HG03558 (cell line): ENCODE measurements around the gene MTRF1.

ENCODE experiments used
- ATAC-seq: cut with Tn5 transposase; IDR thresholded peaks from one replicate; pipeline ENCODE4 v1.9.1; 2021; ENCODE audit warnings: moderate number of reproducible peaks; ENCODE audit not compliant: unreplicated experiment; ENCODE audit errors: extremely low read depth

MTRF1 gene, protein sequence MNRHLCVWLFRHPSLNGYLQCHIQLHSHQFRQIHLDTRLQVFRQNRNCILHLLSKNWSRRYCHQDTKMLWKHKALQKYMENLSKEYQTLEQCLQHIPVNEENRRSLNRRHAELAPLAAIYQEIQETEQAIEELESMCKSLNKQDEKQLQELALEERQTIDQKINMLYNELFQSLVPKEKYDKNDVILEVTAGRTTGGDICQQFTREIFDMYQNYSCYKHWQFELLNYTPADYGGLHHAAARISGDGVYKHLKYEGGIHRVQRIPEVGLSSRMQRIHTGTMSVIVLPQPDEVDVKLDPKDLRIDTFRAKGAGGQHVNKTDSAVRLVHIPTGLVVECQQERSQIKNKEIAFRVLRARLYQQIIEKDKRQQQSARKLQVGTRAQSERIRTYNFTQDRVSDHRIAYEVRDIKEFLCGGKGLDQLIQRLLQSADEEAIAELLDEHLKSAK

DNA sequence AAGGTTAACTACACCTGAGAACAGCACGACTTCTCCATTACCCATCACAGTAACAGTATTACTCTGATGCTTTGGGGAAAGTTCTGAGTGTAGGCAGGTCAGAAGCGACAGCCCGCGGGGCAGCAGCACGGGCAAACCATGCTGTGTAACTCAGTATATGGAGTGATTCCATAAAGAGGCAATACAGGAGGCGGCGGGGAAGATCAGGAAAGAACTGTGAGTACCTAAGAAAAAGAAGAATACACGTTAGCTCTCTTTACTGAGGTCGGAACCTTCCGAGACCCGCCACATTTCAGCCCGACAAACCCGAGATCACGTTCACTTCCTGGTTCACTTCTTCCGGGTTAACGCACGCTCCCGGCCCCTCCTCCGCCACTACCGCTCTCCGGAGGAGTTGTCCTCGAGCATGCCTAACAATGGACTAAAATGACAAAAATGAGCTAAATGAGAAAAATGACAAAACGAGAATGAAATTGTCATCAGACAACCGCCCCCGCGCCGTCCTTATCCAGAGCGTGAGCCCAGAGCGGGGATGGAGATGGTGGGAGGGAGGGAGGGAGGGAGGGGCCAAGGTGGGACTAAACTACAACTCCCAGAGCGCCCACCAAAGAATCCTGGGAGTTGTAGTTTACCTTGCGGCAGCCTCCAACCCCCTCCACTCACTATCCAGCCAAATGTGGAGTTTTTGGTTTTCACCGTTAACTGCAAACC lies at the start of gene MTRF1:
TSS of gene MTRF1 (minus strand) at position 316 of the 711 bp plus-strand sequence. CDS start 2,669 bp downstream, outside the sequence.
- ATAC-seq = peak; percentile 58

DNA sequence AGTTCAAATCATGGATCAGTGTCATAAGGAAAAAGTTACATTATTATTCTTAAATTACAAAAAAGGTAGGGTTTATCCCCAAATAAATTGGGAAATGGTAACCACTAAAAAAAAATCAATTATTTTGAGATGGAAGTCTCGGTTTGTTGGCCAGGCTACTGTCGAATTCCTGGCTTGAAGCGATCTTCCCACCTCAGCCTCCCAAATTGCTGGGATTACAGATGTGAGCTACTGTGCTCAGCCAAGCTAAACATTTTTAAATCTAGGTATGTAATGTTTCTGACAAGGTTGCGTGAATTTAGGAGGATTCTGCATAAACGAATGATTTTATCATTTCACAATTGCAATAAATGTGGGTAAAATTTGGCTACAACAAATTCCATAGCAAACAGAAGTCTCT lies 49.7 kb upstream of the MTRF1 start:
- ATAC-seq = no peak

DNA sequence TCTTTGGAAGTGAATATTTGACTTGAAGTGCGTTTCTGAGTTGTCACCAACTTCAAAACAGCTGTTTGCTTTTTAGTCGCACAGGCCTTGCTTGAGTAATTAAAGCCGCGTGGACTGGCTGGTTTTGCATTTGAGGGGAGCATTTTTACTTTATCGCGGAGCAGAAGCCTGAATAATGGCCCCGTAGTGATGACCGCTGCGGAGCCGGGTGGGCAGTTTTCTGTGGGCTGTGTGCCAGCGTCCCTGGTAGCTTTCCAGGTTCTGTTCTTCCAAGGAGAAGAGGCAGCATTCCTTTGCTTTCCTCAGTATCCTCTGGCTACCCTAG lies 48.8 kb upstream of the MTRF1 start:
- ATAC-seq = no peak

DNA sequence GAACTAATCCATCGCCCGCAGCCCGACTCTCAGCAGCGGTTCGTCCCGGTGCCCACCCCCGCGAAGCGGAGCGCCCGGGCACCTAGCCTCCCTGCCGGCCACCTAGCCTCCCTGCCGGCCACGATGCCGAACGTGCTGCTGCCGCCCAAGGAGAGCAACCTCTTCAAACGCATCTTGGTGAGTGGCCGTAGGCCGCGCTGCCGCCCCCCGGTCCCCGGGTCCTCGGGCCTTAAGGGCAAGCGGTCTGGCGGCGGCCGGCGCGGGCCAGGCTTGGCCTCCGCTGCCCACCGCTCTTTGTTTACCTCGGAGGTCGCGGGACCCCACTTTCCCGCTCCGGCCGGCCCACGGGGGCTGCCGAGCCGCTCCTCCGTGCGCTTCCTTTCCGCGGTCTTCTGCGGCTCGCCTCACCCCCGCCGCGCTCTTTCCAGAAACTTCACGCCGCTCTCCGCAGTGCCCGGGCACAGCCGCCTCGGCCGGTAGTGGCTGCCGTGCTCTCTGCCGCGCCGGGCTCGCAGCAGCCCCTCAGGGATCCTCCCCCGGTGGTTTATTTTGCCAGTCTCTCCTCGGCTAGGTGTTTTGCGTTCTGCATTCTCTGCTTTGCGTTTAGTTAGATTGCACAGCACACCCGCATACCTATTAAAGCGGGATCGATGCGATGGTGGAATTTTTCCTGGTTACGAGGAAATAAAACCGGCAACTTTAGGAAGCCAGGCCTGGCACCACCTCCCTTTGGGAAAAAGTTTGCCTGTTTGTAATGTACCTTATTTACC lies 48.2 kb upstream of the MTRF1 start:
- peak; percentile 26 for ATAC-seq

DNA sequence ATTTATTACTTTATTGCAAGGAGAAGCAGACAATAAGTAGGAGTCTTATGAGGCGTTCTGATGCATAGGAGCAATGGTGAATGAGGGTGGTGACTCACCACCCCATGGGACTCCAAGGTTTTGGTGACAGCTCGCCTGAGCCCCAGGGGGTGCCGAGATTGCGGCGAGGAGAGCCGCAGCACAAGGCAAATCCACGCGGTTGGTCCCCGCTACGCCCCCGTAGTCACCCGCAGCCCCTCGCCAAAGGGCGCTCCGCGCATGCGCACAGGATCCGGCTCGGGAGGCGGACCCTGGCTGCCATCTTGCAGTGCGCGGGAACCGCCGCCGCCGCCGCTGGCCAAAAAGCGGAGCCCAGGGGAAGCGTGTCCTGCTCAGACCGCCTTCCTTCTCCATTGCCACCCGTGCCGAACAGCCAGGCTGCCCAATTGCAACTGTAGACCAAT lies 47.6 kb upstream of the MTRF1 start, which contains the start of gene NAA16:
TSS of gene NAA16 (plus strand) at position 305 of the 443 bp plus-strand sequence. CDS start 262 bp downstream, outside the sequence.
- peak; percentile 61 for ATAC-seq

DNA sequence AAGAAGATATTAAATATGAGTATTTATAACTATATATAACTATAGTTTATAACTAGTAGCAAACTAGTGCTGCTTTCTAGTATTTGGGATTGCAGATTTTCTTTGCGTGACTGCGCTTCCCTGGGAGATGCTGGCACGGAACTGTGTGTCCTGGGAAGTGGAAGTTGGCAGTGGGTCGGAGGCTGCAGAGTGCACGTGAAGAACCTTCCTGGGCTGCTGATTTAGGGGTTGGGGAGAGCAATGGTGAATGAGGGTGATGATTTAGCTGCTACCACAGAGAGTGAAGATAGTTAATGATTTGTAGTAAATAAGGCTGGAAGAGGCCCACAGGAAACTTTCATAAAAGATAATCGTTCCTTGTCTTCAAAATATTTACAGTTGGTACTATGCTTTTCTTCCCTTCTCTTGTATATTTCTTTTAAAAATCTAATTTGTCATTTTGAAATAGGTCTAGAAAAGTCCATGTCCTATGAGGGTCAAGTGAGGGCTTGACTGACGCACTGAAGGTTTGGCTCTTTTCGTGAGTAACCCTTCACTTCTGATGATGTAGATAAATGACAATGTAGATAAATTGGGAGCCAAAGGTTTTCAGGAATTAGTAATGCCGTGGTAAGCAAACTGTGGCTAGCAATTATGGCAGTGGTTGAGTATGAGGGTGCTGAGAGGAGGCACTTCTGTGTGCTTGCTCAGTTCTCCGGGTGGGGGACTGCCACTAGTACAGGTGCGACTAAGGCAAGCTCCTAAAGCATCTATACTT lies 44.7 kb upstream of the MTRF1 start:
- no peak for ATAC-seq

DNA sequence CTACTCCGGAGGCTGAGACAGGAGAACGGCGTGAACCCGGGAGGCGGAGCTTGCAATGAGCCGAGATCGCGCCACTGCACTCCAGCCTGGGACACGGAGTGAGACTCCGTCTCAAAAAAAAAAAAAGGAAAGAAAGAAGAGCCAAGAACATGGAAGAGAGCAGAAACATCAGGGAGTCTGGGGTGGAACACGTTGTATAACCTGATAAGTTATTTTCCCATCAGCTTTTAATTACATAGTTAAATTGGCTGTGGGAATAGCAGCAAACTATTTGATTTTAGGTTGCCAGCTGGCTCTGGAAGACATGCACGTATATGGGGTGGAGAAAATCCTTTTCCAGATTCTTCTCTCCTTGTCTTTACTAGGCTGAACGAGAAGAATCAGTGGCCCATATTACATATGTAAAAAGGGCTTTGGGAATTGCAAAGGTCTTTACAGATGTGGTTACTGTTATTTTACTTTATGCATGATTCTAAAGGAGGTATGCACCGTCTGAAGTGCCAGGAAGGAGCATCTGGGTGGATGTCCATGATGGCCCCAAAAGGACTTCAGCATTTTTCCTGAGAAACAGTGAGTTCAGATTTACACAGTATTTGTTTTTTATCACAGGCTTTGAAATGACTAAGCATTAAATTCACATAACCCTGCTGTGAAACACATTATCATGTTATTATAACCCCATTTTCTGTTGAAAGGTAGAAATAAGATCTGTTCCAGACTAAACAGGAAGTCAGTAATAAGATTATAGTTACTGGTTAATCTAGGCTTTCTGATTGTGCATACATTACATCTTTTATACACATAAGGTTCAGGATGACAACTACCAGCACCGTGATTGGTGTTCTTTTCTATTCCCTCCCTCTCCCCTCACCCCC lies 43.1 kb upstream of the MTRF1 start:
- no peak for ATAC-seq

DNA sequence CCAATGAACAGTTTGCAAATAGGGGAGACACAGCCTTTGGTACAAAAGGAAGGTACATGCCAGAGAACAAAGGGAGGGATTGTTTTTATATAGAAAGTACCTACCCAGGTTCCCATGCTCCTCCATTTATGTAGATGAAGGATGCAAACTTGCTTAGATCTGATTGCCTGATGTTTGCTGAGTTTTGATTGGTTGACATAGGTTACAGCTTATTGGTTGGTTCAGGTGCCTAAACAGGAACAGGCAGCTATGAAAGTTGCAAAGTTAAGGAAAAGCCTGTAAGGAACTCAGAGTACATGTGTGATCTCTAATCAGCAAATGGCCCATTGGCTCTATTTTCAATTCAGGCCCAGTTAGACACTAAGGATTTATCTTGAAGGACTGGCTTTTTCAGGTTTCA lies 41.2 kb upstream of the MTRF1 start:
- ATAC-seq = no peak

DNA sequence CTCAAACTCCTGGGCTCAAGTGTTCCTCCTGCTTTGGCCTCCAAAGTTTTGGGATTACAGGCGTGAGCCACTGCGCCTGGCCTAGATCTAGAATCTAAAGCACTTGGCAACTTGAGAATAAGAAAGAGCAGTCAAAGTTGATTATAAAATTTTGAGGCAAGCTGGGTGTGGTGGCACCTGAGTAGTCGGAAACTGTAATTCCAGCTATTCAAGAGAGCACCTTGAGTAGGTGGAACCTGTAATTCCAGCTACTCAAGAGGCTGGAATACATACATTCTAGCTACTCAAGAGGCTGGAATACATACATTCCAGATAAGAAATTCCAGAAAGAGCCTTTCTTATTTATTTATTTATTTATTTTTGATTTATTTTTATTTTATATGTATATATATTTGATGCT lies 39.4 kb upstream of the MTRF1 start:
- no peak for ATAC-seq

DNA sequence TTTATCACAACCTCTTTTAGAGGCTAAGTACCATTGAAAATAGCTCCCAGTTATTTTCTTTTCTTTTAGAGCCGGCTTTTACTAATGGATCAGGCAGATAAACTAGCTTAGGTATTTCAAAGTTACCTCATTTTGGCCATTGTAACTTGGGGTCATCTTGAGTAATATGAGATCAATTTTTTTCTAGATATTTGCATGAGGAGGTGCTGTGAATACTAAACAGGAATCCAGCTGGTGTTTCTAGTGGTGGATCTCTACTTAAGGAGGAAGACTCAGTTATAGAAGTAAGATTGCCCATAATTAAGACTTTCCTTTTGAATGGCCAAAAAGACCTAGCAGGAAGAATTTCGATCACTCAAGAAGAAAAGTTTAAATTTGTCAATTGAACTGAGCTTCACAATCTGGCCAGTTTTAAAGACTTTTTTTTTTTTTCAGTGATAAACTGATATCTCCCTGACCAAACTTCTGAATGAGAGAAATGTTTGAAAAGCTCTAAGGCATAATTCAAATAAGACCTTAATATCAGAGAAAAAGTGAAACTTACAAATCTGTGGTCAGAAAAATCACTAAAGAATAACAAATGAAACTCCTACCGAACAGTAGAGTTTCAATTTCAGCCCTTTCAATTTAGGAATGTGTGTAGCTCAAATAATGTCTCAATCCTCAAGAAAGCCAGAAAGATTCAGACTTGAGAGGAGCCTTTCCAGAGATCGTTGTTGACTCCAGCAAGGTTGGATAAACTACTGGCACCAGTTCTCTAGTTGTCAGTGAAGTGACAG lies 36.1 kb upstream of the MTRF1 start:
- no peak for ATAC-seq

DNA sequence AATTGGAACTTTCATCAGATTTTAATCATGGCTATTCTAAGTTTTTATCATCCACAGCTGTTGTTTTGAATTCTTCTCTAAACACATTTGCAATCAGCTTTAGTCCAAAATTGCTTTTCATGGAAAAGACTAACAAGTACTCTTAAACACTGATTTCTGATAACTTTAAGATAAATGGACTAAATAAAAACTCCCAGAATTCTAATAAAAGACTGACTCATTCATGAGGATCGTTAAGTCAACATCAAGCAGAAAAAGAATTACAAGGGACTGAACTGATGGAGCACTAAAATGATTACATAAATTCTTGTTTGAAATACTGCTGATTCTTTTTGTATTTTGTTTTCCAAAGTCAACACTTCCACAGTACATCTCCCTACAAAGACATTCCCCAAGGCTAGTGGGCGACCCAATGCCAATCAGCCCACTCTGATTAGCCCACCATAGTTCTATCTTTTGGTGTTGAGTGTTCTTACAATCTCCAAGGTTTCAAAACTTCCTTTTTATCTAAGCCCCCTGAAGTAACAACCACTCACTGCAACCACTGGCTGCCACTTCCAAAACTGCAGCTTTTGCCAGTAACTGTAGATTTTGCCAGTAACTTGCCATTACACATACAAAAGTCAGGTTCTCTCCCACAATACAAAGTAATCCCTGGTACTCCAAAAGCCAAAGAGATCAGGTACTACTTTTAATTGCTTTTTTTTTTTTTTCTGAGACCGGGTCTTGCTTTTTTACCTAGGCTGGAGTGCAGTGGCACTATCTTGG lies 33.7 kb upstream of the MTRF1 start:
- ATAC-seq = no peak

DNA sequence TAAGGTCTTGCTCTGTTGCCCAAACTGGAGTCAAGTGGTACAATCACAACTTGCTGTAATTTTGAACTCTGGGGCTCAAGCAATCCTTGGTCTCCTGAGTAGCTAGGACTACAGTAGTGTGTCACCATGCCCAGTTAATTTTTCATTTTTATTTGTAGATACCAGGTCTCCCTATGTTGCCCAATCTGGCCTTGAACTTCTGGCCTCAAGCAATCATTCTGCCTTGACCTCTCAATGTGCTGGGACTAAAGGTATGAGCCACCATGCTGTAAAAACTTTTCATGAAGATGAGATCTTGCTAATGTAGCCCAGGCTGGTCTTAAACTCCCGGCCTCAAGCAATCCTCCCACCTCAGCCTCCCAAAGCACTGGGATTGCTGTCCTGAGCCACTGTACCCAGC lies 32.6 kb upstream of the MTRF1 start:
- no peak for ATAC-seq

DNA sequence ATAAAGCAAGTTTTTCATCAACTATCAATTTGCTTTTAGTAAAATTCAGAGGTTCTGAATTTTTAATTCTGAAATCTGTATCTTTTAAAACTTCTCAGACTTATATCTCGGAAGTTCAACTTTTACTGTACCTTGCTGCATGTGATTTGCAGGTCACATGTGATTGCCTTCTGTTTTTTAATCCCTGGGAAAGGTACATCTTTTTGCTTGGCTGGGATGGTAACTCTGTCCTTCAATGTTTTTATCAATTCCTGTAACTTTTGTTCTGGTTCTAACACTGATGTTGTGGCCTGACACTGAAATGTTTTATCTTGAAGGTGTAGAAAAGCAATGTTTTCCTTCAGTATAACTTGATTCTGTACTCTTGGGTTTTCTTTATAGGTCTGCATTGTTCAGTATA lies 31.5 kb upstream of the MTRF1 start:
- ATAC-seq = no peak

DNA sequence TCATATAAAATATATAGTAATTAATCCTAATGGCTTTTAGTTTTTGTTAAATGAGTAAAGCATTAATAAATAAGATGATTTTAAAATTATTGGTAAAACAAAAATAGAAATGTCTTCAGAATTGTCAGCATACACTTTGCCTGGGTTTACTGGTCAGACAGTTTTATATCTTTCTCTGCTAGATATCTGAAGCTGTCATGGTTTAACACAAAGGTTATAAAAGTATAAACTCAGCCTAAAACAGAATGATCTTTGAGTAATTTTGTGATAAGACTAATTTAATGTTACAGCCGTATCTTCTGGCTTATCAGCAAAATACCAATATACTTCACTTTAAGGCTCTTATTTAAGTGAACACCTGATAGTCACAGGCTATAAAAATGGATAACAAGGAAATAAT lies 29.9 kb upstream of the MTRF1 start:
- no peak for ATAC-seq

DNA sequence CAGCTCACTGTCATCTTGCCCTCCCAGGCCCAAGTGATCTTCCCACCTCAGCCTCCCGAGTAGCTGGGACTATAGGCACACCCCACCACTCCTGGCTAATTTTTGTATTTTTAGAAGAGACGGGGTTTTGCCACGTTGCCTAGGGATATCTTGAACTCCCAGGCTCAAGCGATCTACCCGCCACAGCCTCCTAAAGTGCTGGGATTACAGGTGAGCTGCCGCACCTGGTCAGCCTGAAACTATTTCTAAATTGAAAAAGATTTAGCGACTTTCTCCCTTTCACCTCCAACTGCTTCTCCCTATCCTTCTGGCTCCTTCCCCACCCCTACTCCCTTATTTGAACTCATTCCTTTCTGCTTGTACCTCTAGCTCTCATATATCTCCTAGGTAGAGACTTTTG lies 27.9 kb upstream of the MTRF1 start:
- ATAC-seq = no peak

DNA sequence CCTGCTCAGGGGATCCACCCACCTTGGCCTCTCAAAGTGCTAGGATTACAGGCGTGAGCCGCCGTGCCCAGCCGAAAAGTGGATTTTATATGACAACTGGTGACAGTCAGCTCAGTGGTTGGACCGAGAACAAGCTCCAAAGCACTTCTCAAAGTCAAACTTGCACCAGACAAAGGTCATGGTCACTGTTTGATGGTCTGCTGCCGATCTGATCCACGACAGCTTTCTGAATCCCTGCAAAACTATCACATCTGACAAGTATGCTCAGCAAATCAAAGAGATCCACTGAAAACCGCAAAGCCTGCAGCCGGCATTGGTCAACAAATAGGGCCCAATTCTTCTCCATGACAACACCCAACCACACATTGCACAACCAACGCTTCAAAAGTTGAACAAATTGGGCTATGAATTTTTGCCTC lies 26.1 kb upstream of the MTRF1 start:
- no peak for ATAC-seq

DNA sequence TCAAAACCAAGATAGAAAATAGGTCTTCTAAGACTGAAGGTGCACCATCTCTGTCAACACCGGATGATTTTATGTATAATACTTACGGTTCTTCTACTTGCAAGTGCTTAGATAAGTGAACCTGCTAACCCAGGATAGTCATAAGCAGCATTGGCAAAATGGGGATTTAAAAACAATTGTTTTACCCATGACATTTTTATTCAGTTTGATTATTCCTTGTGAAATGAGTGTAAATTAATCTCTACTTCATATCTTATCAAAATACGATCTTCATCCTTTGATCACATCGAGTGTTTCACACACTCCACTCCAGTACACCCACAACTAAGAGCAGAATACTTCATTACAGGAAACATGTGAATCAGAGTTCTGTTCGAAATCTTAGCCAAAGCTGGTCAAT lies 23.0 kb upstream of the MTRF1 start:
- ATAC-seq = no peak
